ENCODE data around the gene FAM181A.
A peak's percentile ranks its signal among the peaks of the same experiment; 100 is the strongest.

Gene FAM181A

GRCh38 chr14:93930296-93930988 lies 3.3 kb downstream of the FAM181A start:
- DNase-seq = no peak

GRCh38 chr14:93930989-93931307 lies 3.8 kb downstream of the FAM181A start:
- DNase-seq = no peak

- no peak for DNase-seq
Measured at GRCh38 chr14:93932642-93933041, 5.5 kb downstream of the FAM181A start.

- DNase-seq = no peak
Measured at GRCh38 chr14:93935213-93935612, 8.1 kb downstream of the FAM181A start.

GRCh38 chr14:93936245-93936644 lies 9.1 kb downstream of the FAM181A start:
- no peak for DNase-seq

- no peak for DNase-seq
Measured at GRCh38 chr14:93936926-93937325, 9.8 kb downstream of the FAM181A start.

GRCh38 chr14:93937519-93937918 lies 10.4 kb downstream of the FAM181A start:
- no peak for DNase-seq

GRCh38 chr14:93938751-93939303 lies 11.7 kb downstream of the FAM181A start:
- DNase-seq = no peak

GRCh38 chr14:93939304-93940229 lies 12.4 kb downstream of the FAM181A start:
- peak; percentile 91 for DNase-seq

GRCh38 chr14:93940437-93940836 lies 13.3 kb downstream of the FAM181A start:
- DNase-seq = no peak

- no peak for DNase-seq
Measured at GRCh38 chr14:93941293-93941910, 14.3 kb downstream of the FAM181A start.

- DNase-seq = no peak
Measured at GRCh38 chr14:93943052-93943451, 15.9 kb downstream of the FAM181A start.

- no peak for DNase-seq
Measured at GRCh38 chr14:93943930-93944329, 16.8 kb downstream of the FAM181A start.

- no peak for DNase-seq
Measured at GRCh38 chr14:93944348-93945069, 17.4 kb downstream of the FAM181A start.

GRCh38 chr14:93945070-93945399 lies 17.9 kb downstream of the FAM181A start:
- no peak for DNase-seq

GRCh38 chr14:93946104-93946503 lies 19.0 kb downstream of the FAM181A start:
- DNase-seq = no peak

GRCh38 chr14:93946541-93947090 lies 19.5 kb downstream of the FAM181A start:
- no peak for DNase-seq

- no peak for DNase-seq
Measured at GRCh38 chr14:93947282-93947681, 20.1 kb downstream of the FAM181A start.

- DNase-seq = no peak
Measured at GRCh38 chr14:93949511-93950075, 22.4 kb downstream of the FAM181A start.

GRCh38 chr14:93950948-93951634 lies 23.9 kb downstream of the FAM181A start:
- DNase-seq = peak; percentile 50

Measured in activated CD4-positive, alpha-beta T cell treated with anti-CD3 and anti-CD28 coated beads, Interleukin-2, amount 50 U/mL, for 16 hours (primary cell).